Caco-2 (cell line): ENCODE data around the gene PHETA1. TPM values are rescaled to one million over a fixed set of nuclear protein-coding genes. Genes with fewer than 3 reads are reported as not detected.
"Not testable (repeated sequence)": the region's sequence is repeated elsewhere in the genome, so short reads cannot be mapped to it uniquely, and the experiment has no call there.

Experiments used
- BruUV-seq: library from RNA; stranded (reverse); fragments of 400-500 nt; replicated peaks from 2 replicates; lab custom pipeline; 2021; lab: Mats Ljungman, UMichigan
- CTCF ChIA-PET: fragments of 300-600 bp; sonication (Branson Sonifier 250); formaldehyde crosslinking; loops from one replicate; lab custom pipeline; 2022; ENCODE audit warnings: antibody characterized with exemption; lab: Charles Lee
- POLR2A ChIA-PET: fragments of 300-600 bp; sonication (Branson Sonifier 250); formaldehyde crosslinking; loops from one replicate; lab custom pipeline; 2022; ENCODE audit warnings: antibody characterized with exemption; lab: Charles Lee
- DNase-seq, 2 experiments: peaks; one replicate each; pipeline versions ENCODE4 v3.0.0 to v3.0.0-alpha.2; 2020 to 2022
- H3K27me3 ChIP-seq: replicated peaks from 2 replicates; pipeline ENCODE4 v1.6.0; 2011; ENCODE audit warnings: low read length; ENCODE audit not compliant: control insufficient read depth, insufficient read depth
- H3K36me3 ChIP-seq: 2 replicates; pipeline ENCODE4 v1.5.1; 2011; ENCODE audit warnings: low read length; ENCODE audit not compliant: control insufficient read depth, insufficient read depth
- H3K4me1 ChIP-seq: fragments of 250-450 bp; sonication (Bioruptor Pico); 2 replicates; pipeline ENCODE4 v1.5.1; 2020; ENCODE audit warnings: mild to moderate bottlenecking
- H3K4me3 ChIP-seq: 2 replicates; pipeline ENCODE4 v1.5.1; 2011; ENCODE audit warnings: low read depth, mild to moderate bottlenecking, control low read depth, low read length
- H3K9me3 ChIP-seq: fragments of 250-450 bp; sonication (Bioruptor Pico); 2 replicates; pipeline ENCODE4 v1.5.1; 2020; ENCODE audit warnings: mild to moderate bottlenecking, moderate library complexity
- H3K27ac Mint-ChIP-seq: one replicate; pipeline ENCODE4 v1.8.0; 2022; ENCODE audit warnings: mixed read lengths; ENCODE audit not compliant: unreplicated experiment
- H3K27me3 Mint-ChIP-seq: one replicate; pipeline ENCODE4 v1.8.0; 2022; ENCODE audit warnings: mixed read lengths; ENCODE audit not compliant: insufficient read depth, unreplicated experiment
- H3K36me3 Mint-ChIP-seq: one replicate; pipeline ENCODE4 v1.8.0; 2022; ENCODE audit warnings: mild to moderate bottlenecking, mixed read lengths; ENCODE audit not compliant: insufficient read depth, unreplicated experiment
- H3K4me1 Mint-ChIP-seq: one replicate; pipeline ENCODE4 v1.8.0; 2022; ENCODE audit warnings: low read depth, mixed read lengths; ENCODE audit not compliant: unreplicated experiment
- H3K4me3 Mint-ChIP-seq: one replicate; pipeline ENCODE4 v1.8.0; 2022; ENCODE audit warnings: mild to moderate bottlenecking, moderate library complexity, mixed read lengths; ENCODE audit not compliant: unreplicated experiment
- H3K9me3 Mint-ChIP-seq: one replicate; pipeline ENCODE4 v1.8.0; 2022; ENCODE audit warnings: mixed read lengths; ENCODE audit not compliant: unreplicated experiment
- CTCF ChIP-seq, 2 experiments: fragments of 200-600 bp in 1 of 2; IDR thresholded peaks; 1 replicate in 1 of 2; 2 replicates in 1 of 2; pipeline versions ENCODE4 v1.5.1 to v1.8.0; 2011 to 2022; ENCODE audit warnings: antibody characterized with exemption in 1 of 2, control low read depth in 1 of 2, inconsistent platforms in 1 of 2, low read depth in 1 of 2, low read length in 1 of 2, mild to moderate bottlenecking in 1 of 2, moderate library complexity in 1 of 2; ENCODE audit not compliant: insufficient read depth in 1 of 2, severe bottlenecking in 1 of 2, unreplicated experiment in 1 of 2
- intact Hi-C: fragments of 100-400 bp; cut with micrococcal nuclease; formaldehyde crosslinking; loops from one replicate; pipeline ENCODE4 v1.10.0; 2022; ENCODE audit not compliant: unreplicated experiment
- total RNA-seq: library from RNA; stranded (reverse); gene quantifications from 2 replicates; pipeline ENCODE4 v1.2.3, GENCODE V29; 2022

The PHETA1 gene
- total RNA-seq, 1 experiment from 2014 or later = 14.9 TPM

DNA sequence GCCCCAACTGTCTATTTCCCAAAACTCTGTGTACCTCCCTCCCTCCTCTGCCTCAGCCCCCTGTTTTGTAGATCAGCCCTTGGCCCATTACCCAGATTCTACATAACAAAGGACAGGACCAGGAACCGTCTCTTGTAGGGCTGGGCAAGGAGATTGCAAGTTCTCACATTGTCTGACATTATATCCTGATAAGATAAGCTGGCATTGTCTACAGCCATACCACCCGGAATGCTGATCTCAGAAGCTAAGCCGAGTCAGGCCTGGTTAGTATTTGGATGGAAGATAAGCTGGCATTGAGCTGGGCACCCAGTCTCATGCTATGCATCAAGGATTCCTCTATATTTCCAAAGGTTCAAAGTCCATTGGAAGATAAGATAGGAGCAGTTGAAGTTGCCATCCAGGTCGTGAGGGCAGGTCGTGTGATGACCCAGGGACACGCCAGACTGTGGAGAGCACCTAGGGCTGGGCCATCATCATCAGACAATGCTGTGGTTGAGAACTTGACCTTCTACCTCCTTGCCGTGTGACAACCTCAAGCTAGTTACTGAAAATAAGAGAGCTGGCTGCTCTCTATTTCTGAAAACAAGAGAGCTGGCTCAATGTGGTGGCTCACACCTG, 29.5 kb downstream of the PHETA1 start:
- ChIA-PET POLR2A (no interaction called here), CTCF (interaction anchor here (0.9 to 1.6 kb wide), 2 partner anchors 8 to 58 kb away, joined by 3 to 4 read pairs; no protein-coding TSS in a partner anchor)
- no peak overlapping the region for H3K4me3 ChIP-seq
- Mint-ChIP-seq H3K4me1 (no peaks in the 10 kb centered on the region), H3K27ac (no peak overlapping the region), H3K9me3 (no peaks in the 10 kb centered on the region), H3K36me3 (no peaks in the 10 kb centered on the region), H3K27me3 (no peaks in the 10 kb centered on the region), H3K4me3 (no peak overlapping the region)
- DNase-seq = no peak
- no peaks in the 10 kb centered on the region for H3K4me1 ChIP-seq
- intact Hi-C loops = no loop called here
- no peak for TF ChIP-seq CTCF (IDR thresholded peaks at IDR 0.05; ENCODE audit: insufficient read depth in 1 of 2, low read depth in 1 of 2, low read length in 1 of 2, severe bottlenecking in 1 of 2, unreplicated experiment in 1 of 2)
- H3K9me3 ChIP-seq = no peaks in the 10 kb centered on the region
- H3K27me3 ChIP-seq = no peaks in the 10 kb centered on the region
- BruUV-seq = no TSS peak
- no peaks in the 10 kb centered on the region for H3K36me3 ChIP-seq

DNA sequence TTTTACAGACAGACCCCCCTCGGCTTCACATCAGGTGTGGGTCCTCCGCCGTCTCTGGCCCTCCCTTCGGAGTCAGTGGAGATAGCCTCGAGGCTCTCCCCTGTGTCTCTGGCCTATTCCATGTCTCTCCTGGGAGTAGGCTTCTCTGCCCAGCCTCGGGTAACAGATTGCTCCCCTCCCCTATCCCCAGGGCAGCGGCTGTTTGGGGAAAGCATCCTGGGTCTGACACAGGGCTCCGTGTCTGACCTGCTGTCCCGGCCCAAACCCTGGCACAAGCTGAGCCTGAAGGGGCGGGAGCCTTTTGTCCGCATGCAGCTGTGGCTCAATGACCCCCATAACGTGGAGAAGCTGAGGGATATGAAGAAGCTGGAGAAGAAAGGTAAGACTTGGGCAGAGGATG, 30.8 kb downstream of the PHETA1 start:
- Mint-ChIP-seq H3K36me3 (no peaks in the 10 kb centered on the region), H3K4me3 (no peak overlapping the region), H3K27me3 (no peaks in the 10 kb centered on the region), H3K27ac (no peak overlapping the region), H3K4me1 (no peaks in the 10 kb centered on the region), H3K9me3 (no peaks in the 10 kb centered on the region)
- no TSS peak for BruUV-seq
- CTCF ChIA-PET = interaction anchor here (0.6 kb wide), 1 partner anchor 16 kb away, joined by 9 read pairs; no protein-coding TSS in a partner anchor
- DNase-seq = no peak
- Histone ChIP-seq H3K36me3 (no peaks in the 10 kb centered on the region), H3K4me3 (no peak overlapping the region), H3K4me1 (no peaks in the 10 kb centered on the region), H3K27me3 (no peaks in the 10 kb centered on the region), H3K9me3 (no peaks in the 10 kb centered on the region)
- POLR2A ChIA-PET = no interaction called here
- no peak for TF ChIP-seq CTCF (IDR thresholded peaks at IDR 0.05; ENCODE audit: insufficient read depth in 1 of 2, low read depth in 1 of 2, low read length in 1 of 2, severe bottlenecking in 1 of 2, unreplicated experiment in 1 of 2)
- intact Hi-C loops = no loop called here

DNA sequence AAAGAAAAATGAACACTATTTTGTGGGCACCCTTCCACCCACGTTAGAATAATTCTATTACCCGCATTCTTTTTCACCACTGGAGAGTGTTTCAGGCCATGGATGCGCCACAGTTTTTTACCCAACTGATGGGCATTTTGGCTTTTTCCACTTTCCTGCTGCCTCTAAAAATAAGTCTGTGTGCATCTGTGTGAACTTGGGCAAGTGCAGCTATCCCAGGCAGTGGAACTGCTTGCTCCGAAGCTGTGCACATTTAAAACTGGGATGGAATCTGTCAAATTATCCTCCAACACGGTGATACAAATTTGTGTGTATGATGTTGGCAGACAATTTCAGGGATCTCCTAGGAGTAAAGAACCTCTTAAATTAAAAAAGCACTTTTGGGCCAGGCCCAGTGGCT, 31.5 kb downstream of the PHETA1 start:
- H3K4me3 ChIP-seq = no peak overlapping the region
- intact Hi-C loops = no loop called here
- H3K27me3 Mint-ChIP-seq = no peaks in the 10 kb centered on the region
- no peaks in the 10 kb centered on the region for H3K27me3 ChIP-seq
- H3K4me1 Mint-ChIP-seq = no peaks in the 10 kb centered on the region
- H3K36me3 ChIP-seq = no peaks in the 10 kb centered on the region
- POLR2A ChIA-PET = no interaction called here
- no peak for TF ChIP-seq CTCF (IDR thresholded peaks at IDR 0.05; ENCODE audit: insufficient read depth in 1 of 2, low read depth in 1 of 2, low read length in 1 of 2, severe bottlenecking in 1 of 2, unreplicated experiment in 1 of 2)
- H3K9me3 ChIP-seq = no peaks in the 10 kb centered on the region
- DNase-seq = no peak
- H3K36me3 Mint-ChIP-seq = no peaks in the 10 kb centered on the region
- CTCF ChIA-PET = no interaction called here
- no peaks in the 10 kb centered on the region for H3K9me3 Mint-ChIP-seq
- no peak overlapping the region for H3K27ac Mint-ChIP-seq
- no peak overlapping the region for H3K4me3 Mint-ChIP-seq
- no TSS peak for BruUV-seq
- H3K4me1 ChIP-seq = no peaks in the 10 kb centered on the region

DNA sequence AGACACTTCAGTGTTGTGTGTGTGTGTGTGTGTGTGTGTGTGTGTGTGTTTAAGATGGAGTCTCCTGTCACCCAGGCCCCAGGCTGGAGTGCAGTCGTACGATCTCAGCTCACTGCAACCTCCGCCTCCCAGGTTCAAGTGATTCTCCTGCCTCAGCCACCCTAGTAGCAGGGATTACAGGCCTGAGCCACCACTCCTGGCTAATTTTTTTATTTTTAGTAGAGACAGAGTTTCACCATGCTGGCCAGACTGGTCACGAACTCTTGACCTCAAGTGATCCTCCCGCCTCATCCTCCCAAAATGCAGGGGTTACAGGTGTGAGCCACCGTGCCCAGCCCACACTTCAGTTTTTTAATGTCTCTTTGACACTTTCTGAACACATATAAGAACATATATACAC, 32.5 kb downstream of the PHETA1 start:
- H3K27me3 Mint-ChIP-seq, H3K36me3 ChIP-seq, H3K27ac Mint-ChIP-seq, intact Hi-C loops, H3K36me3 Mint-ChIP-seq, H3K4me3 ChIP-seq, H3K9me3 ChIP-seq, H3K27me3 ChIP-seq, CTCF ChIA-PET, H3K4me1 Mint-ChIP-seq, H3K9me3 Mint-ChIP-seq, POLR2A ChIA-PET, H3K4me1 ChIP-seq, BruUV-seq, H3K4me3 Mint-ChIP-seq, DNase-seq: not testable (repeated sequence)
